ENCODE measurements around the gene NR1D1.
A peak's percentile ranks its signal among the peaks of the same experiment; 100 is the strongest.

The NR1D1 gene

DNA sequence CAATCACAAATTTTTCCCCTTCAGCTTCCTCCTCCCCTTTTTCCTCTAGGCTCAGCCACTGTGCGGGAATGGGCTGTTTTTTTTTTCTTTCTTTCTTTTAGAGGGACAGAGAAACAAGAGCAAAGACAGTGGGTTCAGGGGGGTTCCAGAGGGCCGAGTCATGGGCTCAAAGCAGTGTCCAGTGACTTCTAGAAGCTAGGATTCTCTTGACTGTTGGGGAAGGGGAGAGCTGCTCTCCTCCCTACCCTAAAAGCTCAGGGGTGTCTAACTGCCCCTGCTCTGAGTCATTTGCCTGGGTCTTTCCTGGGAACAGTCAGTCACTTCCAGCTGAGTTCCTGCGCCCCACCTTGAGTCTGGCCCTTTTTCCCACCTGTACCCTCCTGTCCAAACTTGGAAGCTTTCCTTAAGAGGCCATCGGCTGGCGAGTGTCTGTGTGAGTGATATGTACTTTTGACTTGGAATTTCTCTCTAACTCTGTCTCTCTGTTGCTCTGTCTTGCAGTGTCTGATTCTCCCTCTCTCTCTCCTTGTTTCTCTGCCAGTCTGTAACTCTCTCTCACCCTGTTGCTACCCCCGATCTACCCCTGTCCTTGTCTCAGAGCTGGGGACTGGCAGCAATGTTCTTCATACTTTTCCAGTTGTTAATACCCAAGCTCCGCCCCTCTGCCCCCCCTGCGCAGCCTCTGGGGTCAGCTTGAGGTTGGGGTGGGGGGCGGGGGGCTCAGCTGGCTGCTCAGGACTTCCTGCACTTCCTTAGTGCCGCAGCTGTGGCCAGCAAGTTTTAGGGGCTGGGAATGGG lies 35.2 kb downstream of the NR1D1 start:
- TF ChIP-seq, protein P1, sequence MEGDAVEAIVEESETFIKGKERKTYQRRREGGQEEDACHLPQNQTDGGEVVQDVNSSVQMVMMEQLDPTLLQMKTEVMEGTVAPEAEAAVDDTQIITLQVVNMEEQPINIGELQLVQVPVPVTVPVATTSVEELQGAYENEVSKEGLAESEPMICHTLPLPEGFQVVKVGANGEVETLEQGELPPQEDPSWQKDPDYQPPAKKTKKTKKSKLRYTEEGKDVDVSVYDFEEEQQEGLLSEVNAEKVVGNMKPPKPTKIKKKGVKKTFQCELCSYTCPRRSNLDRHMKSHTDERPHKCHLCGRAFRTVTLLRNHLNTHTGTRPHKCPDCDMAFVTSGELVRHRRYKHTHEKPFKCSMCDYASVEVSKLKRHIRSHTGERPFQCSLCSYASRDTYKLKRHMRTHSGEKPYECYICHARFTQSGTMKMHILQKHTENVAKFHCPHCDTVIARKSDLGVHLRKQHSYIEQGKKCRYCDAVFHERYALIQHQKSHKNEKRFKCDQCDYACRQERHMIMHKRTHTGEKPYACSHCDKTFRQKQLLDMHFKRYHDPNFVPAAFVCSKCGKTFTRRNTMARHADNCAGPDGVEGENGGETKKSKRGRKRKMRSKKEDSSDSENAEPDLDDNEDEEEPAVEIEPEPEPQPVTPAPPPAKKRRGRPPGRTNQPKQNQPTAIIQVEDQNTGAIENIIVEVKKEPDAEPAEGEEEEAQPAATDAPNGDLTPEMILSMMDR (conservative IDR thresholded peaks at IDR 0.05; ENCODE audit: low read length) = no peak
- TF ChIP-seq EZH2phosphoT487 (IDR thresholded peaks at IDR 0.05; ENCODE audit: borderline replicate concordance) = no peak
- peaks cover 63% of the 10 kb centered on the region for H3K4me1 ChIP-seq (ENCODE audit: insufficient read depth, low read length, poor library complexity, severe bottlenecking)
- H3K4me3 ChIP-seq (ENCODE audit: low read length, poor library complexity, severe bottlenecking) = peak overlapping the region; percentile 96
- no peaks in the 10 kb centered on the region for H4K20me1 ChIP-seq (ENCODE audit: insufficient read depth, low read length, poor library complexity, severe bottlenecking)
- peaks cover 33% of the 10 kb centered on the region for H3K79me2 ChIP-seq (ENCODE audit: insufficient read depth, low read length)
- no peaks in the 10 kb centered on the region for H3F3A ChIP-seq (ENCODE audit: low read depth)
- H3K4me2 ChIP-seq (ENCODE audit: low read depth, low read length, poor library complexity, severe bottlenecking) = peak overlapping the region; percentile 81
- H3K27me3 ChIP-seq (ENCODE audit: insufficient read depth, low read length, poor library complexity, severe bottlenecking) = no peaks in the 10 kb centered on the region
- no peak overlapping the region for H2AFZ ChIP-seq (ENCODE audit: low read length)
- no peaks in the 10 kb centered on the region for H3K36me3 ChIP-seq (ENCODE audit: insufficient read depth, low read length)
- no peaks in the 10 kb centered on the region for H3K9me3 ChIP-seq (ENCODE audit: insufficient read depth, low read depth, low read length)
- H3K9ac ChIP-seq (ENCODE audit: low read depth, low read length, poor library complexity, severe bottlenecking) = peak overlapping the region; percentile 60
- H3K9me2 ChIP-seq (replicated peaks; ENCODE audit: low read depth, low read length) = no peaks in the 10 kb centered on the region

DNA sequence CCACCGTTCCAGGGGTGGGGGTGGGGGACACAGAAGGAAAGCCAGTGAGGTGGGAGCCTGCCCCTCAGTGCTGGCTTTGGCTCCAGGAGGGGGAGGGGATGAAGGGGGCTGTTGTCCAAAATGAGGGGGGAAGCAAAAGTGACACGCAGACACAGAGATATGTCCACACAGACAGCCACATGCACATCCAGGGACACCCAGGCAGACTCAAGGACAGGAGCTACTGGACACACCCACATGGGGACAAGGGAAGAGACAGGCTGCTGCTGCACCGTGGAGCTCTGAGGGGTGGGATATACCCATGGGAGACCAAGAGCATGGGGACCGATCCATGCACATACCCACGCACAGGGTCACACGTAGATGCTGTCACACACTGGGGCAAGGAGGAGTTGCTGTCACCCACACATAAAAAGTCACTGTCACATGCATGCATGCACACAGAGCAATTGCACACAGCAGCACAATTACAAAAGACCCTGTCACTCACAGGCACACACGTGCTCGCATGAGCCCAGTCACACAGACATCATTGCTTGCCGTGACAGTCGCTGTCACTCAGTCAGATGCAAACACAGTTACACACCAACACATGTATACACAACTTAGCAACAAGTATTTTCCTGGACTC lies 36.4 kb downstream of the NR1D1 start:
- Histone ChIP-seq H3K79me2 (ENCODE audit: insufficient read depth, low read length) (peaks cover 22% of the 10 kb centered on the region), H3K9ac (ENCODE audit: low read depth, low read length, poor library complexity, severe bottlenecking) (peak overlapping the region; percentile 91), H3F3A (ENCODE audit: low read depth) (no peaks in the 10 kb centered on the region), H4K20me1 (ENCODE audit: insufficient read depth, low read length, poor library complexity, severe bottlenecking) (no peaks in the 10 kb centered on the region), H3K27me3 (ENCODE audit: insufficient read depth, low read length, poor library complexity, severe bottlenecking) (no peaks in the 10 kb centered on the region), H3K4me1 (ENCODE audit: insufficient read depth, low read length, poor library complexity, severe bottlenecking) (peaks cover 51% of the 10 kb centered on the region), H2AFZ (ENCODE audit: low read length) (peak overlapping the region; percentile 98; the same call in 1 of the 2 replicates), H3K36me3 (ENCODE audit: insufficient read depth, low read length) (no peaks in the 10 kb centered on the region), H3K4me3 (ENCODE audit: low read length, poor library complexity, severe bottlenecking) (peak overlapping the region; percentile 96), H3K4me2 (ENCODE audit: low read depth, low read length, poor library complexity, severe bottlenecking) (peak overlapping the region; percentile 81), H3K9me3 (ENCODE audit: insufficient read depth, low read depth, low read length) (no peaks in the 10 kb centered on the region), H3K9me2 (replicated peaks; ENCODE audit: low read depth, low read length) (no peaks in the 10 kb centered on the region)
- TF ChIP-seq, protein P1 (conservative IDR thresholded peaks at IDR 0.05; ENCODE audit: low read length) = no peak
- TF ChIP-seq EZH2phosphoT487 (IDR thresholded peaks at IDR 0.05; ENCODE audit: borderline replicate concordance) = no peak

DNA sequence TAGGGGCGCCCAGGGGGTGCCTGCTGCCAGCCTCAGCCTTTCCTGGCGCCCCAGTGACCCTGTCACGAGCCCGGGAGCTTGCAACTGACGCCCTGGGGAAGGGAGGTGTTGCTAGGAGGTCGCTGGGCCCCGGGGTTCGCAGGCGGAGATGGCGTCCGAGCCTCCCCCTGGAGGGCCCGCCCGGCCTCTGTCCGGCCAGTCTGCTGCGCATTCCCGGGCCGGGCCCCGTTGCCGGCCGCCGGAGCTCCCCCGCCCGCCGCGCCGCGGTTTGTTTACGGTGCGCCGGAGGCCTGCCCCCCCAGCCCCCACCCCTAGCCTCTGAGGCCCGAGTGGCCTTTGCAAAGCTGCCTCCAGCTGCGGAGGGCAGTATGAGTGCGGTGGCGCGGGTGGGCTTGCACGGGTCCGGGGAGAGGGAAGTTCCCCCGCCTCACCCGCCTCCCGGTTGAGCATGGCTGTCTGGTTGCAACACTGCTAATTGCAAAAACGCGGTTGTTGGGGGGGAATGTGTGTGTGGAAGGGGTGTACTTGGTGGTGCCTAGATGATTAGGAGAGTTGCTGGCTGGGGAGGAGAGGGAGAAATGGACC lies 37.1 kb downstream of the NR1D1 start:
- peak overlapping the region; percentile 96 for H3K4me3 ChIP-seq (ENCODE audit: low read length, poor library complexity, severe bottlenecking)
- peak overlapping the region; percentile 81 for H3K4me2 ChIP-seq (ENCODE audit: low read depth, low read length, poor library complexity, severe bottlenecking)
- H3K27me3 ChIP-seq (ENCODE audit: insufficient read depth, low read length, poor library complexity, severe bottlenecking) = no peaks in the 10 kb centered on the region
- peak overlapping the region; percentile 98 for H2AFZ ChIP-seq (ENCODE audit: low read length)
- H3K9me3 ChIP-seq (ENCODE audit: insufficient read depth, low read depth, low read length) = no peaks in the 10 kb centered on the region
- peaks cover 22% of the 10 kb centered on the region for H3K79me2 ChIP-seq (ENCODE audit: insufficient read depth, low read length)
- H3F3A ChIP-seq (ENCODE audit: low read depth) = no peaks in the 10 kb centered on the region
- no peak for TF ChIP-seq EZH2phosphoT487 (IDR thresholded peaks at IDR 0.05; ENCODE audit: borderline replicate concordance)
- TF ChIP-seq, protein P1 (conservative IDR thresholded peaks at IDR 0.05; ENCODE audit: low read length) = no peak
- no peaks in the 10 kb centered on the region for H4K20me1 ChIP-seq (ENCODE audit: insufficient read depth, low read length, poor library complexity, severe bottlenecking)
- no peaks in the 10 kb centered on the region for H3K36me3 ChIP-seq (ENCODE audit: insufficient read depth, low read length)
- peak overlapping the region; percentile 91 for H3K9ac ChIP-seq (ENCODE audit: low read depth, low read length, poor library complexity, severe bottlenecking)
- H3K4me1 ChIP-seq (ENCODE audit: insufficient read depth, low read length, poor library complexity, severe bottlenecking) = peaks cover 44% of the 10 kb centered on the region
- H3K9me2 ChIP-seq (replicated peaks; ENCODE audit: low read depth, low read length) = no peaks in the 10 kb centered on the region
